K562 treated with DMSO at 1 percent for 48 hours (cell line): ENCODE data around the gene NOTCH2NLA. TPM values are rescaled to one million over a fixed set of nuclear protein-coding genes. Genes with fewer than 3 reads are reported as not detected.

Experiments used
- total RNA-seq: library from RNA; unstranded; fragments of 300-600 nt; gene quantifications from 2 replicates; pipeline ENCODE4 v1.2.3, GENCODE V29; 2022; ENCODE audit warnings: low replicate concordance; ENCODE audit errors: extremely low read depth

The NOTCH2NLA gene
- total RNA-seq, result not detected in 2 replicates

GRCh38 chr1:146228710-146229477, at the start of gene NOTCH2NLA:
TSS of gene NOTCH2NLA (minus strand) at chr1:146229021. CDS start at chr1:146189337, 39,684 bp downstream.

GRCh38 chr1:146144465-146144864, 84.4 kb downstream of the NOTCH2NLA start, which contains the start of gene NBPF10:
TSS of gene NBPF10 (minus strand) at chr1:146144804. CDS start at chr1:146144769, 35 bp downstream.

Other genes starting within 250 kb of the NOTCH2NLA start
- gene TXNIP, start 232.4 kb downstream of the NOTCH2NLA start, total RNA-seq, result 440 and 632 TPM in 2 replicates
- not detected in 2 replicates for gene HJV, start 207.3 kb downstream of the NOTCH2NLA start, total RNA-seq
- not detected in 2 replicates for gene NBPF10, start 84.2 kb downstream of the NOTCH2NLA start, total RNA-seq